ENCODE data around the gene BMF. TPM values are rescaled to one million over a fixed set of nuclear protein-coding genes. Genes with fewer than 3 reads are reported as not detected.

BMF gene
- polyA plus RNA-seq, 1 donor from 2014 or later = 5.8 TPM

DNA sequence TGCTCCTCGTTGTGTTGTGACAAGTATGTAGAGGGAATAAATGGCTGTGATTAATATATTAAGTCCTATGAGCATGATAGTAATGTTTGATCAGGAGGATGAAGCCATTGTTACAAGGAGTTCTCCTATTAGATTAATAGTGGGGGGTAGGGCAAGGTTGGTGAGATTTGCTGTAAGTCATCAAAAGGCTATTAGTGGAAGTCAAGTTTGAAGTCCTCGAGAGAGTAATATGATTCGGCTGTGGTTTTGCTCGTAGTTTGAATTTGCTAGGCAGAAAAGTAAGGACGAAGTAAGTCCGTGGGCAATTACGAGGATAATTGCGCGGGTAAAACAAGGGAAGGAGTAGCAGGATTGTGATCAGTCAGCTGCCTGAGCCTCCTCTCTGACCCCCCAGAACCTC lies 26.2 kb upstream of the BMF start:
- Histone ChIP-seq H3K36me3 (ENCODE audit: insufficient read depth, low read length) (no peaks in the 10 kb centered on the region), H3K9me3 (ENCODE audit: low read length) (no peaks in the 10 kb centered on the region), H3F3A (ENCODE audit: insufficient read depth, low read length, poor library complexity, severe bottlenecking) (no peaks in the 10 kb centered on the region), H3K9me2 (ENCODE audit: insufficient read depth, low read length) (no peaks in the 10 kb centered on the region), H3K27me3 (ENCODE audit: insufficient read depth, low read depth, low read length) (no peaks in the 10 kb centered on the region), H3K27ac (ENCODE audit: low read length) (no peak overlapping the region), H3K9ac (ENCODE audit: low read length) (no peak overlapping the region), H4K20me1 (ENCODE audit: insufficient read depth) (no peaks in the 10 kb centered on the region), H3K79me2 (replicated peaks; ENCODE audit: insufficient read depth, low read length) (no peaks in the 10 kb centered on the region), H3K4me3 (ENCODE audit: low read length) (no peak overlapping the region), H3K4me2 (ENCODE audit: low read length) (no peak overlapping the region), H2AFZ (ENCODE audit: low read depth, low read length) (no peak overlapping the region)
- TF ChIP-seq SMC3 (conservative IDR thresholded peaks at IDR 0.05; ENCODE audit: poor library complexity) (no peak), RAD21 (conservative IDR thresholded peaks at IDR 0.05) (no peak), POLR2AphosphoS5 (IDR thresholded peaks at IDR 0.05) (no peak), EZH2 (IDR thresholded peaks at IDR 0.05; ENCODE audit: borderline replicate concordance, insufficient read depth, low read length, poor library complexity, severe bottlenecking) (no peak), MXI1 (conservative IDR thresholded peaks at IDR 0.05; ENCODE audit: poor library complexity, severe bottlenecking) (no peak)
- TF ChIP-seq, protein P1, sequence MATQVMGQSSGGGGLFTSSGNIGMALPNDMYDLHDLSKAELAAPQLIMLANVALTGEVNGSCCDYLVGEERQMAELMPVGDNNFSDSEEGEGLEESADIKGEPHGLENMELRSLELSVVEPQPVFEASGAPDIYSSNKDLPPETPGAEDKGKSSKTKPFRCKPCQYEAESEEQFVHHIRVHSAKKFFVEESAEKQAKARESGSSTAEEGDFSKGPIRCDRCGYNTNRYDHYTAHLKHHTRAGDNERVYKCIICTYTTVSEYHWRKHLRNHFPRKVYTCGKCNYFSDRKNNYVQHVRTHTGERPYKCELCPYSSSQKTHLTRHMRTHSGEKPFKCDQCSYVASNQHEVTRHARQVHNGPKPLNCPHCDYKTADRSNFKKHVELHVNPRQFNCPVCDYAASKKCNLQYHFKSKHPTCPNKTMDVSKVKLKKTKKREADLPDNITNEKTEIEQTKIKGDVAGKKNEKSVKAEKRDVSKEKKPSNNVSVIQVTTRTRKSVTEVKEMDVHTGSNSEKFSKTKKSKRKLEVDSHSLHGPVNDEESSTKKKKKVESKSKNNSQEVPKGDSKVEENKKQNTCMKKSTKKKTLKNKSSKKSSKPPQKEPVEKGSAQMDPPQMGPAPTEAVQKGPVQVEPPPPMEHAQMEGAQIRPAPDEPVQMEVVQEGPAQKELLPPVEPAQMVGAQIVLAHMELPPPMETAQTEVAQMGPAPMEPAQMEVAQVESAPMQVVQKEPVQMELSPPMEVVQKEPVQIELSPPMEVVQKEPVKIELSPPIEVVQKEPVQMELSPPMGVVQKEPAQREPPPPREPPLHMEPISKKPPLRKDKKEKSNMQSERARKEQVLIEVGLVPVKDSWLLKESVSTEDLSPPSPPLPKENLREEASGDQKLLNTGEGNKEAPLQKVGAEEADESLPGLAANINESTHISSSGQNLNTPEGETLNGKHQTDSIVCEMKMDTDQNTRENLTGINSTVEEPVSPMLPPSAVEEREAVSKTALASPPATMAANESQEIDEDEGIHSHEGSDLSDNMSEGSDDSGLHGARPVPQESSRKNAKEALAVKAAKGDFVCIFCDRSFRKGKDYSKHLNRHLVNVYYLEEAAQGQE (IDR thresholded peaks at IDR 0.05; ENCODE audit: borderline replicate concordance) = no peak

GRCh38 chr15:40133544-40133943 lies 24.9 kb upstream of the BMF start:
- Histone ChIP-seq H3K9me2 (ENCODE audit: insufficient read depth, low read length) (no peaks in the 10 kb centered on the region), H3F3A (ENCODE audit: insufficient read depth, low read length, poor library complexity, severe bottlenecking) (no peaks in the 10 kb centered on the region), H3K36me3 (ENCODE audit: insufficient read depth, low read length) (no peaks in the 10 kb centered on the region), H3K4me2 (ENCODE audit: low read length) (no peak overlapping the region), H3K9ac (ENCODE audit: low read length) (no peak overlapping the region), H3K4me3 (ENCODE audit: low read length) (no peak overlapping the region), H3K27me3 (ENCODE audit: insufficient read depth, low read depth, low read length) (no peaks in the 10 kb centered on the region), H3K79me2 (replicated peaks; ENCODE audit: insufficient read depth, low read length) (no peaks in the 10 kb centered on the region), H2AFZ (ENCODE audit: low read depth, low read length) (no peak overlapping the region), H3K9me3 (ENCODE audit: low read length) (no peaks in the 10 kb centered on the region), H3K27ac (ENCODE audit: low read length) (no peak overlapping the region), H4K20me1 (ENCODE audit: insufficient read depth) (no peaks in the 10 kb centered on the region)
- no peak for TF ChIP-seq EZH2 (IDR thresholded peaks at IDR 0.05; ENCODE audit: borderline replicate concordance, insufficient read depth, low read length, poor library complexity, severe bottlenecking)
- TF ChIP-seq EP300 (conservative IDR thresholded peaks at IDR 0.05; ENCODE audit: poor library complexity, severe bottlenecking) = no peak
- TF ChIP-seq POLR2AphosphoS5 (IDR thresholded peaks at IDR 0.05) = no peak
- TF ChIP-seq TAF1 (IDR thresholded peaks at IDR 0.05; ENCODE audit: low read depth) = no peak
- TF ChIP-seq, protein P1 (IDR thresholded peaks at IDR 0.05; ENCODE audit: borderline replicate concordance) = no peak
- no peak for TF ChIP-seq RAD21 (conservative IDR thresholded peaks at IDR 0.05)
- TF ChIP-seq MXI1 (conservative IDR thresholded peaks at IDR 0.05; ENCODE audit: poor library complexity, severe bottlenecking) = no peak
- no peak for TF ChIP-seq SMC3 (conservative IDR thresholded peaks at IDR 0.05; ENCODE audit: poor library complexity)
- TF ChIP-seq, protein P2, sequence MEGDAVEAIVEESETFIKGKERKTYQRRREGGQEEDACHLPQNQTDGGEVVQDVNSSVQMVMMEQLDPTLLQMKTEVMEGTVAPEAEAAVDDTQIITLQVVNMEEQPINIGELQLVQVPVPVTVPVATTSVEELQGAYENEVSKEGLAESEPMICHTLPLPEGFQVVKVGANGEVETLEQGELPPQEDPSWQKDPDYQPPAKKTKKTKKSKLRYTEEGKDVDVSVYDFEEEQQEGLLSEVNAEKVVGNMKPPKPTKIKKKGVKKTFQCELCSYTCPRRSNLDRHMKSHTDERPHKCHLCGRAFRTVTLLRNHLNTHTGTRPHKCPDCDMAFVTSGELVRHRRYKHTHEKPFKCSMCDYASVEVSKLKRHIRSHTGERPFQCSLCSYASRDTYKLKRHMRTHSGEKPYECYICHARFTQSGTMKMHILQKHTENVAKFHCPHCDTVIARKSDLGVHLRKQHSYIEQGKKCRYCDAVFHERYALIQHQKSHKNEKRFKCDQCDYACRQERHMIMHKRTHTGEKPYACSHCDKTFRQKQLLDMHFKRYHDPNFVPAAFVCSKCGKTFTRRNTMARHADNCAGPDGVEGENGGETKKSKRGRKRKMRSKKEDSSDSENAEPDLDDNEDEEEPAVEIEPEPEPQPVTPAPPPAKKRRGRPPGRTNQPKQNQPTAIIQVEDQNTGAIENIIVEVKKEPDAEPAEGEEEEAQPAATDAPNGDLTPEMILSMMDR (IDR thresholded peaks at IDR 0.05; ENCODE audit: poor library complexity, severe bottlenecking) = no peak
